Ascending aorta (tissue), 2 donors: ENCODE data around the gene MKNK2. TPM values are rescaled to one million over a fixed set of nuclear protein-coding genes. Genes with fewer than 3 reads are reported as not detected.

Source experiments
- DNase-seq, 2 donors: peaks; one replicate each; pipeline ENCODE4 v3.0.0-alpha.2; 2019; ENCODE audit warnings: low spot score in 2 of 2
- H3K27ac ChIP-seq, 2 donors: fragments of 200-600 bp; sonication (generic); one replicate each; pipeline ENCODE4 v1.5.1; 2016 to 2017; ENCODE audit warnings: mild to moderate bottlenecking in 1 of 2
- H3K27me3 ChIP-seq: fragments of 200-600 bp; sonication (generic); one replicate; pipeline ENCODE4 v1.5.1; 2017
- H3K36me3 ChIP-seq, 2 donors: fragments of 200-600 bp; sonication (generic); one replicate each; pipeline ENCODE4 v1.5.1; 2016
- H3K4me1 ChIP-seq, 2 donors: fragments of 200-600 bp; sonication (generic); one replicate each; pipeline ENCODE4 v1.5.1; 2016 to 2017; ENCODE audit warnings: mild to moderate bottlenecking in 1 of 2
- H3K4me3 ChIP-seq, 2 donors: fragments of 200-600 bp; sonication (generic); one replicate each; pipeline ENCODE4 v1.5.1; 2016 to 2017; ENCODE audit warnings: mild to moderate bottlenecking in 1 of 2
- H3K9me3 ChIP-seq, 2 donors: fragments of 200-600 bp; sonication (generic); one replicate each; pipeline ENCODE4 v1.5.1; 2016
- CTCF ChIP-seq, 3 experiments: fragments of 200-600 bp in 2 of 3; fragments of 450-650 bp in 1 of 3; sonication (generic) in 2 of 3; IDR thresholded peaks; one replicate each; pipeline ENCODE4 v1.5.1; 2016 to 2019; ENCODE audit warnings: antibody characterized with exemption in 3 of 3, mild to moderate bottlenecking in 1 of 3, moderate library complexity in 1 of 3
- intact Hi-C: fragments of 100-400 bp; cut with DNase I; formaldehyde crosslinking; loops from one replicate; pipeline ENCODE4 v1.15.1; 2023
- total RNA-seq: library from RNA; depleted of rRNA; stranded (reverse); fragments of >200 nt; gene quantifications from one replicate; pipeline ENCODE4 v1.1.0, GENCODE V29; 2016

MKNK2 gene
- total RNA-seq, 1 donor from 2014 or later: 228 TPM

- Histone ChIP-seq H3K36me3 (no peaks in the 10 kb centered on the region), H3K27me3 (no peaks in the 10 kb centered on the region), H3K4me1 (peaks cover 12 to 36% of the 10 kb centered on the region in 2 donors), H3K4me3 (peak overlapping the region; percentile 70 to 85), H3K27ac (peak overlapping the region; percentile 98 to 99), H3K9me3 (no peaks in the 10 kb centered on the region)
- no peak for TF ChIP-seq CTCF (IDR thresholded peaks at IDR 0.05)
- intact Hi-C loops: loop anchor here (1.0 to 2.0 kb wide), 4 partner anchors 10 to 35 kb away; partner anchors contain the start of genes IZUMO4, MKNK2 and MOB3A
- peak; percentile 97 to 99 for DNase-seq
These were observed 10.7 kb upstream of the MKNK2 start for GRCh38 chr19:2061495-2062388.

- H3K4me3 ChIP-seq: peak overlapping the region; percentile 70 to 85
- no peak for TF ChIP-seq CTCF (IDR thresholded peaks at IDR 0.05)
- DNase-seq: peak in 1 of 2 donors; percentile 80
- peak overlapping the region; percentile 98 to 99 for H3K27ac ChIP-seq
- H3K4me1 ChIP-seq: peaks cover 16 to 44% of the 10 kb centered on the region in 2 donors
- H3K27me3 ChIP-seq: no peaks in the 10 kb centered on the region
- no peaks in the 10 kb centered on the region for H3K36me3 ChIP-seq
- intact Hi-C loops: loop anchor here (1.0 to 2.0 kb wide), 4 partner anchors 10 to 36 kb away; partner anchors contain the start of genes IZUMO4, MKNK2 and MOB3A
- no peaks in the 10 kb centered on the region for H3K9me3 ChIP-seq
These were observed 9.9 kb upstream of the MKNK2 start for GRCh38 chr19:2060884-2061494.

- Histone ChIP-seq H3K27me3 (no peaks in the 10 kb centered on the region), H3K27ac (peak overlapping the region; percentile 98 to 99), H3K4me1 (peaks cover 22 to 49% of the 10 kb centered on the region in 2 donors), H3K36me3 (no peaks in the 10 kb centered on the region), H3K4me3 (peak overlapping the region; percentile 70 to 85), H3K9me3 (no peaks in the 10 kb centered on the region)
- DNase-seq: peak; percentile 39 to 88
- no peak for TF ChIP-seq CTCF (IDR thresholded peaks at IDR 0.05)
- intact Hi-C loops: loop anchor here (2.0 kb wide), 1 partner anchor 37 kb away; the partner anchor contains the start of genes IZUMO4 and MOB3A
These were observed 8.6 kb upstream of the MKNK2 start for GRCh38 chr19:2059422-2060201.

- intact Hi-C loops: no loop called here
These were observed 7.8 kb upstream of the MKNK2 start for GRCh38 chr19:2058570-2059421.

More at GRCh38 chr19:2058570-2059421, 7.8 kb upstream of the MKNK2 start:
- no peak for DNase-seq
- Histone ChIP-seq H3K36me3 (no peaks in the 10 kb centered on the region), H3K27me3 (no peaks in the 10 kb centered on the region), H3K4me3 (no peak overlapping the region), H3K9me3 (no peaks in the 10 kb centered on the region), H3K27ac (peak overlapping the region; percentile 98 to 99), H3K4me1 (peaks cover 22 to 49% of the 10 kb centered on the region in 2 donors)
- no peak for TF ChIP-seq CTCF (IDR thresholded peaks at IDR 0.05)
